Trophoblast cell (in vitro differentiated cells and primary cell): ENCODE results near the gene KCNH3.
A peak's percentile ranks its signal among the peaks of the same experiment; 100 is the strongest.

Experiments used
- DNase-seq, 2 donors: peaks; one replicate each; pipeline ENCODE4 v3.0.0-alpha.2; 2016
- H2AFZ ChIP-seq: 2 replicates; pipeline ENCODE4 v1.6.1; 2013; ENCODE audit warnings: low read length, moderate library complexity, mild to moderate bottlenecking; ENCODE audit not compliant: insufficient read depth, poor library complexity
- H2AK5ac ChIP-seq: 2 replicates; pipeline ENCODE4 v1.6.1; 2013; ENCODE audit warnings: mild to moderate bottlenecking, low read length
- H2BK120ac ChIP-seq: 2 replicates; pipeline ENCODE4 v1.6.1; 2013; ENCODE audit warnings: low read length, mild to moderate bottlenecking, moderate library complexity; ENCODE audit not compliant: insufficient read depth, poor library complexity
- H2BK12ac ChIP-seq: 2 replicates; pipeline ENCODE4 v1.6.1; 2013; ENCODE audit warnings: mild to moderate bottlenecking, low read length, moderate library complexity
- H2BK5ac ChIP-seq: 2 replicates; pipeline ENCODE4 v1.6.1; 2013; ENCODE audit warnings: low read length, low read depth, moderate library complexity, mild to moderate bottlenecking; ENCODE audit not compliant: poor library complexity
- H3K14ac ChIP-seq: 2 replicates; pipeline ENCODE4 v1.6.1; 2013; ENCODE audit warnings: mild to moderate bottlenecking, low read length
- H3K18ac ChIP-seq: 2 replicates; pipeline ENCODE4 v1.6.1; 2013; ENCODE audit warnings: mild to moderate bottlenecking, low read length
- H3K23ac ChIP-seq: 2 replicates; pipeline ENCODE4 v1.6.1; 2013; ENCODE audit warnings: low read length
- H3K27ac ChIP-seq: 2 replicates; pipeline ENCODE4 v1.5.1; 2013; ENCODE audit warnings: low read depth, mild to moderate bottlenecking, inconsistent platforms, low read length, moderate library complexity
- H3K27me3 ChIP-seq: 2 replicates; pipeline ENCODE4 v1.6.1; 2013; ENCODE audit warnings: inconsistent platforms, mild to moderate bottlenecking, low read length, moderate library complexity; ENCODE audit not compliant: insufficient read depth
- H3K36me3 ChIP-seq, 2 experiments: 1 replicate in 1 of 2; 2 replicates in 1 of 2; pipeline ENCODE4 v1.6.1; 2013; ENCODE audit warnings: low read length in 2 of 2, mild to moderate bottlenecking in 2 of 2, moderate library complexity in 1 of 2; ENCODE audit not compliant: insufficient read depth in 2 of 2, control insufficient read depth in 1 of 2
- H3K4ac ChIP-seq: 2 replicates; pipeline ENCODE4 v1.6.1; 2013; ENCODE audit warnings: low read depth, mild to moderate bottlenecking, low read length, moderate library complexity
- H3K4me1 ChIP-seq, 2 experiments: 1 replicate in 1 of 2; 2 replicates in 1 of 2; pipeline ENCODE4 v1.6.1; 2013; ENCODE audit warnings: low read length in 2 of 2, mild to moderate bottlenecking in 2 of 2, moderate library complexity in 1 of 2; ENCODE audit not compliant: insufficient read depth in 2 of 2, control insufficient read depth in 1 of 2
- H3K4me2 ChIP-seq: 2 replicates; pipeline ENCODE4 v1.6.1; 2013; ENCODE audit warnings: inconsistent platforms, mild to moderate bottlenecking, low read length, moderate library complexity
- H3K4me3 ChIP-seq: 2 replicates; pipeline ENCODE4 v1.5.1; 2013; ENCODE audit warnings: mild to moderate bottlenecking, low read depth, low read length, inconsistent platforms
- H3K79me1 ChIP-seq: one replicate; pipeline ENCODE4 v1.6.1; 2013; ENCODE audit warnings: low read length
- H3K79me2 ChIP-seq: 2 replicates; pipeline ENCODE4 v1.6.1; 2013; ENCODE audit warnings: low read length, mild to moderate bottlenecking; ENCODE audit not compliant: control insufficient read depth, insufficient read depth, poor library complexity
- H3K9ac ChIP-seq: 2 replicates; pipeline ENCODE4 v1.6.1; 2013; ENCODE audit warnings: mild to moderate bottlenecking, low read length
- H3K9me3 ChIP-seq: 2 replicates; pipeline ENCODE4 v1.6.1; 2013; ENCODE audit warnings: low read depth, mild to moderate bottlenecking, control low read depth, inconsistent platforms, low read length; ENCODE audit not compliant: insufficient read depth
- H4K12ac ChIP-seq: 2 replicates; pipeline ENCODE4 v1.6.1; 2013; ENCODE audit warnings: low read depth, mild to moderate bottlenecking, low read length, moderate library complexity
- H4K8ac ChIP-seq: 2 replicates; pipeline ENCODE4 v1.6.1; 2013; ENCODE audit warnings: low read depth, mild to moderate bottlenecking, low read length, moderate library complexity
- H4K91ac ChIP-seq: one replicate; pipeline ENCODE4 v1.6.1; 2013; ENCODE audit warnings: low read depth, mild to moderate bottlenecking, low read length, moderate library complexity
- WGBS: extraction: QIAGEN DNeasy Blood & Tissue Kit; methylation state at CpG from one replicate; pipeline ENCODE4 v1.1.7; 2013; ENCODE audit warnings: missing lambda C conversion rate; ENCODE audit not compliant: insufficient read length, insufficient coverage; ENCODE audit errors: extremely low coverage; 5-methylcytosine and 5-hydroxymethylcytosine counted together

KCNH3 gene

DNA sequence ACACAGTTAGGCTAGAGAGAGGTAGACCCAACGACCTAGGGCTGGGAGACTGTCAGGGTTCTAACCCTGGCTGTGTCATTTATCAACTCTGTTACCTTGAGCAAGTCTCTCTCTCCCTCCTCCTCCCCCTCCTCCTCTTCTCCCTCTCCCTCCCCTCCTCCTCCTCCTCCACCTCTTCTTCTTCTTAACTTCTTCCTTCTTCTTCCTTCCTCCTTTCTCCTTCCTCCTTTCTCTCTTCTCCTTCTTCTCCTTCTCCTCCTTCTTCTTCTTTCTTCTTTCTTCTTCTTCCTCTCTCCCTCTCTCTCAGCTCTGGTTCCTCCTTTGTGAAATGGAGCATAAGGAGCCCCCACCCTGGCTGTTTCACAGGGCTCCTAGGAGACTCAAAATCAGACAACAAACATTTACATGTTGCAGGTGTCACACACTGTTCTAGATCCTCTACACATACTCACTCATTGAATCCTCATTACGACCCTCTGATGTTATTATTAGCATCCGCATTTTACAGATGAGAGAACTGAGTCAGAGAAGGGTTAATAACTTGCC lies 2.2 kb upstream of the KCNH3 start:
- H3K36me3 ChIP-seq: no peaks in the 10 kb centered on the region
- H3K27ac ChIP-seq: no peak overlapping the region
- H2BK5ac ChIP-seq: no peak overlapping the region
- no peak for DNase-seq
- H3K9me3 ChIP-seq: no peaks in the 10 kb centered on the region
- H3K23ac ChIP-seq: no peak overlapping the region
- H2AFZ ChIP-seq: no peak overlapping the region
- H2BK120ac ChIP-seq: no peak overlapping the region
- no CpG with 5 or more reads among the region's 3 CpGs for WGBS
- H3K18ac ChIP-seq: no peak overlapping the region
- H4K91ac ChIP-seq: no peak overlapping the region
- no peak overlapping the region for H3K14ac ChIP-seq
- H3K4me3 ChIP-seq: no peak overlapping the region
- peaks cover 3 to 9% of the 10 kb centered on the region in 2 experiments for H3K4me1 ChIP-seq
- no peak overlapping the region for H3K9ac ChIP-seq
- peaks cover 62% of the 10 kb centered on the region for H3K27me3 ChIP-seq
- no peak overlapping the region for H3K4ac ChIP-seq
- no peak overlapping the region for H4K12ac ChIP-seq
- no peaks in the 10 kb centered on the region for H3K79me2 ChIP-seq
- no peaks in the 10 kb centered on the region for H3K79me1 ChIP-seq
- no peak overlapping the region for H2BK12ac ChIP-seq
- H4K8ac ChIP-seq: no peak overlapping the region
- H3K4me2 ChIP-seq: no peak overlapping the region
- no peak overlapping the region for H2AK5ac ChIP-seq

DNA sequence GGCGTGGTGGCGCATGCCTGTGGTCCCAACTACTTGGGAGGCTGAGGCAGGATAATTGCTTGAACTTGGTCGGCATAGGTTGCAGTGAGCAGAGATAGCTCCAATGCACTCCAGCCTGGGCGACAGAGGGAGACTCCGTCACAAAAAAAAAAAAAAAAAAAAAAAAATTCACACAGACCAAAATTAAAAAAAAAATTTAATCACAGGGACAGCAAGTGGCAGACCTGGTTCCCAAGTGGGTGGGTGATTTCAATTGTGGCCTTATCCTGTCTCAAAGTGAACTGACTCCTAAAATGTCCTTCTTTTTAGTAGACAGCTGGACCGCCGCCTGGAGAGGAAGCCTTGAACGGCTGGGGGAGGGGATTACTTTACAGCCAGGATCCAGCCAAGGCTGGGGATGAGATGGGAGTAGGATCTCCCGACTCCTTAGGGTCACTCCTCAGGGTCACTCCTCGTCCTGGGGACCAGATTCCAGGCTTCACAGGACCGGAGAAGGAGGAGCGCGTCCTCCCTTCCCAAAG lies 1.5 kb upstream of the KCNH3 start:
- Histone ChIP-seq H3K79me1 (no peaks in the 10 kb centered on the region), H2AFZ (no peak overlapping the region), H4K12ac (no peak overlapping the region), H3K18ac (no peak overlapping the region), H3K79me2 (no peaks in the 10 kb centered on the region), H4K91ac (no peak overlapping the region), H2BK5ac (no peak overlapping the region), H3K4me1 (peaks cover 3 to 9% of the 10 kb centered on the region in 2 experiments), H2BK120ac (no peak overlapping the region), H3K23ac (no peak overlapping the region), H3K4me2 (peak overlapping the region; percentile 49), H3K9ac (no peak overlapping the region), H4K8ac (no peak overlapping the region), H3K4ac (no peak overlapping the region), H3K14ac (no peak overlapping the region), H3K27ac (no peak overlapping the region), H2BK12ac (no peak overlapping the region), H3K36me3 (no peaks in the 10 kb centered on the region), H3K4me3 (no peak overlapping the region), H2AK5ac (no peak overlapping the region), H3K27me3 (peaks cover 66% of the 10 kb centered on the region), H3K9me3 (no peaks in the 10 kb centered on the region)
- DNase-seq: no peak
- WGBS: no CpG with 5 or more reads among the region's 13 CpGs

DNA sequence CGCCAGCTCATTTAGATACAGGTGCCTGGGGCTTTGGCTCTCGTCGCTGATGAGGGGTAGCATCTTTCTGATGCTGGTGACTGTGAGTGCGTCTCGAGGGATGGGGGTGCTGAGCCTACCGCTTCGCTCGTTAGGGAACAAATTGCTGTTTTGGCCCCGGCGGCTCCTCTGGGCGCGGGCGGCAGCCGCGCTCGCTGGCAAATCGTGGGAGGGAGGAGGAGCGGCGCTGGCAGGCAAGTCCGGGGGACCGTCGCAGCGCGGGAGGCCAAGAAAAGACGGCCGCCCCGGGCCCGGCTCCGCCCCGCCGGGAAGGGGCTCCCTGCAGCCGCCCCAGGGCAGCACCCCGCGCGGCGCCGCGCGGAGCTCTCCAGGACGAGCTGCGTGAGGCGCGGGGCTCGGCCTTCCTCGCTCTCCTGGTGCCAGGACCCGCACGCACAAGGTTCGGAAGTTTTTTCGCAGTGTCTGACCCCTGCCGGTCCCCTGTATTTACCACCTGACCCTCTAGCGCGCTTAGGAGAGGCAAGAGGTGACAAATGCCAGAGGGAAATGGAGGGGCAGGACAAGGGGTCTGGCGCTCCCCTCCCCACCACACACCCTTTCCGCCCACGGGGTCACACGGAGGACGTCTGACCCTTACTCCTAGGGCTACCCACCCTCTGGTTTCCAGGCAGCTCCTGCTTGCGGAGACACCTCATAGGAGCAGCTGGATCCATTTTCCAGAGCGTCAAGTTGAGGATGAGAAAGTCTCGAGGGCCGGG lies 899 bp upstream of the KCNH3 start:
- Histone ChIP-seq H2AK5ac (no peak overlapping the region), H3K27me3 (peaks cover 68% of the 10 kb centered on the region), H4K91ac (no peak overlapping the region), H3K4me1 (peaks cover 3 to 9% of the 10 kb centered on the region in 2 experiments), H3K27ac (no peak overlapping the region), H3K36me3 (no peaks in the 10 kb centered on the region), H2BK12ac (no peak overlapping the region), H2BK120ac (no peak overlapping the region), H2AFZ (no peak overlapping the region), H3K14ac (no peak overlapping the region), H3K9me3 (no peaks in the 10 kb centered on the region), H3K79me1 (no peaks in the 10 kb centered on the region), H3K23ac (no peak overlapping the region), H3K4me2 (peak overlapping the region; percentile 49), H3K4ac (no peak overlapping the region), H3K9ac (no peak overlapping the region), H3K79me2 (no peaks in the 10 kb centered on the region), H4K8ac (no peak overlapping the region), H3K18ac (no peak overlapping the region), H3K4me3 (no peak overlapping the region), H2BK5ac (no peak overlapping the region), H4K12ac (no peak overlapping the region)
- no peak for DNase-seq
- WGBS: no CpG with 5 or more reads among the region's 61 CpGs

DNA sequence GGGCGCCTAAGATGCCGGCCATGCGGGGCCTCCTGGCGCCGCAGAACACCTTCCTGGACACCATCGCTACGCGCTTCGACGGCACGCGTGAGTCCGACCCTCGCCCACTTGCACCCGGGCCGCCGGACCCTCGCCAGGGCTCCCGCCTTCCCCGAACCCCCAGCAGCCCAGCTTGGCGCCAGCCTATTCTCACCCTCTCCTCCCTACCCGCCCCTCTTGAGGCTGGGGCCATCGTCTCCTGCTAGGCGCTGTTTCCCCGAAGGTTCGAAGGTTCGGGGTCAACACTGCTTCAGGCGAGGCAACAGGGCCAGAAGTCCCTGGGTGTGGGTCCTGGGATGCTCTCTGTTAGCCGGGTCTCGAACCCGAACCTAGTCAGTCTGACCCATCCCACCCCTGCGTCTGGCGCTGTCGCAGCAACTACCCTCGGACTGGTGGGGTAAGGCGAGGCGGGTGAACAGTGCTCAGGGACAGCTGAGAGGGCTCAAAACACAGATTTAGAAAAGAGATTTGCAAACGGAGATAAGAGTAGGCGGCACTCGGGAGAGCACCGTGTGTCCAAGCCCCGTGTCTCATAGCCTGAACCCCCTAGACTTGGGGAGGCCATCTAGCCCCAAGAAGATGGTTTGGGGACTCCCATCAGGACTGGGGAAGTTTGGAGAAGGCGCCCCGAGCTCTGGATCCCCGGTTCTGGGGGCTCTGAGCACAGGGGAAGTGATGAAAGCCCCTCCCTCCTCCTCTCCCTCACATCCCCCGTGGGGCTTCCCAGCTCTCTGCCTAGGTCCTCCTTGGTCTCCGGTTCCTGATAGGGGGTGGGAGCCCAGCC lies 787 bp downstream of the KCNH3 start:
- H4K91ac ChIP-seq: no peak overlapping the region
- no peak overlapping the region for H3K4ac ChIP-seq
- WGBS: no CpG with 5 or more reads among the region's 47 CpGs
- H2AK5ac ChIP-seq: no peak overlapping the region
- no peak for DNase-seq
- no peak overlapping the region for H2AFZ ChIP-seq
- H3K4me3 ChIP-seq: no peak overlapping the region
- H2BK120ac ChIP-seq: no peak overlapping the region
- no peaks in the 10 kb centered on the region for H3K36me3 ChIP-seq
- H2BK12ac ChIP-seq: no peak overlapping the region
- no peak overlapping the region for H3K23ac ChIP-seq
- H3K9ac ChIP-seq: no peak overlapping the region
- no peaks in the 10 kb centered on the region for H3K79me1 ChIP-seq
- H4K8ac ChIP-seq: no peak overlapping the region
- no peak overlapping the region for H2BK5ac ChIP-seq
- H3K27me3 ChIP-seq: peaks cover 79% of the 10 kb centered on the region
- no peaks in the 10 kb centered on the region for H3K9me3 ChIP-seq
- no peak overlapping the region for H3K14ac ChIP-seq
- no peaks in the 10 kb centered on the region for H3K79me2 ChIP-seq
- H3K4me2 ChIP-seq: no peak overlapping the region
- H4K12ac ChIP-seq: no peak overlapping the region
- peaks cover 3 to 9% of the 10 kb centered on the region in 2 experiments for H3K4me1 ChIP-seq
- no peak overlapping the region for H3K18ac ChIP-seq
- H3K27ac ChIP-seq: no peak overlapping the region
